Amniotic stem cell (primary cell): Measurements from ENCODE around the gene NT5C3A.
"Not testable (repeated sequence)": the region's sequence is repeated elsewhere in the genome, so short reads cannot be mapped to it uniquely, and the experiment has no call there.

ENCODE experiments used
- DNase-seq: peaks from one replicate; lab custom pipeline; 2025; lab: John Stamatoyannopoulos, UW

NT5C3A gene

DNA sequence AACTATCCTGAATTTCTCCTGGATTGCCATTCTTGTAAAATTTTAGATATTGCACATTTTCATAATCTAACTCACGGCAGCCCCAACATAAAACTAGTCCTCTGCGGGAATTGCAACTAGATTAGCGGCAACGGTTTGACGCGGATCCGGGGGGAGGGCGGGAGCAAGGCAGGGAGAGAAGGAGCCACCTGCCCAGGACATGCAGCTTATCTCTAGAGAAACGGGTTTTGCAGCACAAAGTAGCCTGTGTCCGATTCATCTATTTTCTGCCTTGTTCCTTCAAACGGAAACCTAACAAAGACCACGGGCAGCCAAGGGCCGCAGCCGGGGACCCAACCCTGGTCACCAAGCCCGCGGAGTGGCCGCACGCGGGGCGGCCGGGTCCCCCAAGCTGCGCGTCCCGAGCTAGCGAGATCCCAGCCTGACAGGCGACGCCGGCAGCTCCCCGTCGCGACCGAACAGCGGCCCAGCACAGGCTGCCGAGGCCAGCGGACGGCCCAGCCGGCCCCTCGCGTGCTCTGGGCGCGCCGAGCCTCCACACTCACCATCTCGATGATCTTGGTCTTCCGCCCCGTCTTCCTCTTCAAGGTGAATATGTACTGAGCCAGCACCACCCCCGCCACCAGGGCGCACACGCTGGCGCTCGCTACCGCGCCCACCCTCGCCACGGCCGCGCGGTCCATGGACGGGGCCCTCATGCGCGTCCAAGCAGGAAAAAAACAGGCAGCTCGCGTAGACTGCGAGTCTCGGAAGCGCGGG lies at the start of gene NT5C3A:
Gene NT5C3A (minus strand): TSS at position 754 of the 759 bp plus-strand sequence. CDS start 71 bp downstream, at position 683.
- DNase-seq = no peak

DNA sequence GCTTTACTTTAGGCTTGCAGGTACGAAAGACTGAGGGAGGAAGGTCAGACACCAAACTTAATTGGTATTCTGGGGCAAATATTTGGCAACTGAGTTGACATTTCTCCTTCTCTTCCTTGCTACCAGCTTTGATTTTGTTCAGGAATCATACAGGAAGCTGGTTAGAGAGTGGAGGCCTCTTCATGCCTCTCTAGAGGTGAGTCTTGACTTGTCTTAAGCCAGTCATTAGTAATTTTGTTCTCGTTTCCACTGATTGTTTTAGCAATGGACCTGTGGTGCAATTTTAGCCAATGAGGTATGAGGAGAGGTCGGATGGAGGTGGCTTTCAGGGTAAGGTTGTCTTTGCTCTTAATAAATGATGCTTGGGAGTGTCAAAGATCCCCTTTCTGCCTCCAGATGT lies 49.0 kb upstream of the NT5C3A start:
- no peak for DNase-seq

DNA sequence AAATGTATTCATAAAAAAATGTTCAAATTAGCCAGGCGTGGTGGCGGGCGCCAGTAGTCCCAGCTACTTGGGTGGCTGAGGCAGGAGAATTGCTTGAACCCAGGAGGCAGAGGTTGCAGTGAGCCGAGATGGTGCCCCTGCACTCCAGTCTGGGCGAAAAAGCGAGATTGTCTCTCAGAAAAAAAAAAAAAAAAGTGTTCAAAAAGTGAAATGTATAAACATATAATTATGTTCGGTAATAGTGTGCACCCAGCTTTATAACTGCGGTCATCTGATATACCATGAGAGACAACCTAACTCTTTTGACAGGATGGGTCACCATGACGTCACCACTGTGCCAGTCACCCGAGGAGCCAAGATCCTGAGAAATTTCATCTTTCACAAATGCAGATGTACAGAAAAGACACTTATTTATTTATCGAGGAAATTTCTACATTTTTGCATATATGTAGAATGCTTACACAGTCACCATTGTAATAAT lies 47.2 kb upstream of the NT5C3A start:
- DNase-seq = no peak

DNA sequence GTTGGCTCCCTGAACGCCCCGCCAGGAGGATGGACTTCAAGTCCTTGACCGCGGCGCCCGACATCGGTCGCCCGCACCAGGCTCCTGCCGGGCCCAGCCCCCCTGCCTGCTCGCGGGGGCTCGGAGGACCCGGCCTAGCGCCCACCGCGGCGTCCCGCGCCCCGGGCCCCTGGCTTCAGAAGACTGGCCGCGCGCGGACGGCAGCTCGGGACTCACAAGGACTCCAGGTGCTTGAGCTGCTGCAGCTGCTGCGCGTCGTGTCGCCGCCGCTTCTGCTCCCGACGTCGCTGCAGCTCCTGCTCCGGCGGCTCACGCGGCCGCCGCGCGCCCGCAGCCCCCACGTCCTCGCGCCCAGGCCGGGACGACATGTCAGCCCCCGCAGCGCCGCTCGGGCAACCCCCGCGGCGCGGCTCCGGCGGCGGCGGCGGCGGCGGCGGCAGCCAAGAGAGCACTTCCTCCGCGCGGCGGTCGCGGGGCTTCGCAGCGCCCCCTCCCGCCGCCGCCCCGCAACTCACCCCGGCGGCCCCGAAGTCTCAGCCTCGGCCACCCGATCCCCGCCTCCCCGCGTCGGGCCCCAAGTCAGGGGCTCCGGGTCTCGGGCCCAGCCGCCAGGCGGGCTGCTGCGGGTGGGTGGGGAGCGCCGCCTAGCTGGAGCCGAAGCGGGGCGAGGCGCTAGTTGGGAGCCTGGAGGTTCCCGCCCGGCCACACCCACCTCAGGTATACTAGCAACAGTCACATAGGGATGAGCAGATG lies 46.6 kb upstream of the NT5C3A start, which contains the start of gene RP9:
Gene RP9 (minus strand): TSS at position 400 of the 753 bp plus-strand sequence. CDS start 32 bp downstream, at position 368.
- peak; percentile 23 for DNase-seq

DNA sequence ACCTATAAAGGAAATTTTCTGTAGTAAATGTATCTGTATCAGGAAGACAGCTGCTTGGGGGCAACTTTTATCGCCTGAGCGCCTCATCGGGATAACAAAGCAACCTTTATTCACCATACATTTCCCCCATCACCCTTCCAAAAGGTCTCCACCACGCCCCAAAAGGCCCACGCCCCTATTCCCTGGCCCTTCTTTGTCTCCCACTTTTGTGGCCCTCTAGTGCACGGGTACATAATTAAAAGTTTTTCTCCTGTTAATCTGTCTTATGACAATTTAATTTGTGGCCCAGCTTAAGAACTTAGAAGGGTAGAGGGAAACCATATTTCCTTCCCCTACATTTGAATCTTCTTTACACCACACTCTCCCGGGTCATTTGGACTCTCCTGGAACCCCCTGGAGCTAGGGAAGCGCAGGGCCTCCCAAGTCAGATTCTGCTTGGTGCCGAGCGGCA lies 46.0 kb upstream of the NT5C3A start:
- DNase-seq = no peak

DNA sequence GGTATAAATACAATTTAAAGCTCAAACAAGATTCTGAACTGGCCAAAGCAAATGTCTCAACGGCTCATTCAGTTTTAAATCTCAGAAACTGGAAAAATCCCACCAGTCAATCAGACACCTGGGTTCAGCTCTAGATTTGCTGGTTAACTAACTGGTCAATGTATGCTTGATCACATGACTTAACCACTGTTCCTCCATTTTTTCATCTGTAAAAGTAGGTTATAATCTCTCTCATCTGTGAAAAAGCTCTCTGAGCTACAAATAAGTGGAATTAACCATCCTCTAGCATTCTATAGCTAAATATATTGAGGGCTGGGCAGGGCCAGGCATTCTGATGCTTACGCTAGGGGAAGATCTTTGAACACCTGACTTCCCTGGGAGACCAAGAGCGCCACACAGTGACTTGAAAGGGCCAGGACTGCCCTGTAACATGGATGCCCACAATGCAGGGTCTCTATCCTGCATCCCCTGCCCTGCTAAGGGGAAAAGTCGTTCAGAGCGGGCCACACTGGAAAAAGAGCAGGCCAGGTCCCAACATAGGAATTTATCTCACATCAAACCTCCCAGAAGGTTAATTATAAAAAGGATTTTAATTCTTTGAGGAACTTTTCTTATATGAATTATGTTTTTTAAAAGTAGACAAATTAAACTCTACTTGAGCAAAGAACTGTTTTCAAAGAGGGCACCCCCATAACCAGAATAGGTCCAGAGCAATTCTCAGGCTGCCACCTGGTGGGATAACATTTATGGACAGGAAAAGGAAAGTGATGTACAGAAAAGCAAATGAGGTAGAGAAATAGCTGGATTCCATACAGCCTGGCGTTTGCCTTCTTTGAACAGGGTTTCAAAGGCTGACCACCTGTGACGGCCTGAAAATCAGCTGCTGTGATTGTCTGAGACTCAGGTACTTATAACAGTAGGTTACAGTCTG lies 44.8 kb upstream of the NT5C3A start:
- peak; percentile 20 for DNase-seq

DNA sequence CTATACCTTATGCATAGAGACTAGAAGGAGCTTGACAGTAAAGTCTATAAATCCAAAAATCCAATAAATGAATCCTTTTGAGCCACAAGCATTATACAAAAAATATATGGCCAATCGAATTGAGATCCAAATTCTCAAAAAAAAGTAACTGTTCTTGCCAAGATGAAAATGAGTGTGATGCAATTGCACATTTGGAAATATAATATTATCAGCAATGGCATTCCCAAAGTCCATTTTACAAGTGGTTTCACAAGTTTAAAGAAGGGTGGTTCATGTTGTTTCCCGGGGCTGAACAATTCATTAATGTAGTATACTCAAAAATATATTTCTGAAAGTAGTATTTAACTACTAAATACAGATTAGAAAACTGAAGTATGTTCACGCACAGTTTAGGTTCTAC lies 39.3 kb upstream of the NT5C3A start:
- DNase-seq = no peak

DNA sequence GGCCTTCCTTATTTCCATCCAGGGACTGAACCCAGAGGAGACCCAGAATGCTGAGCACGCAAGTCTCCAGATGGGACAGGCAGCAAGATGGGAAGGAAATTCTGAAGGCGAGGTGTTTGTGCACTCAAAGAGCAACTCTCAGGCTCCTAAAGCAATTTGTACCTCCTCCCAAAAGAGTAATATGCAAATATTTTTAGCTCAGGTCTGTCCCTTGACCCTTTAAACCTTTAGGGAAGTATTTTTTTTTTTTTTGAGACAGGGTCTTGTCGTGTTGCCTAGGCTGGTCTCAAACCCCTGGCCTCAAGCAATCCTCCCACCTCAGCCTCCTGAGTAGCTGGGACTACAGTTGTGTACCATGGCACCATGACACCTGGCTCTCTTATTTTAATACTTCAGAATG lies 38.2 kb upstream of the NT5C3A start:
- no peak for DNase-seq

DNA sequence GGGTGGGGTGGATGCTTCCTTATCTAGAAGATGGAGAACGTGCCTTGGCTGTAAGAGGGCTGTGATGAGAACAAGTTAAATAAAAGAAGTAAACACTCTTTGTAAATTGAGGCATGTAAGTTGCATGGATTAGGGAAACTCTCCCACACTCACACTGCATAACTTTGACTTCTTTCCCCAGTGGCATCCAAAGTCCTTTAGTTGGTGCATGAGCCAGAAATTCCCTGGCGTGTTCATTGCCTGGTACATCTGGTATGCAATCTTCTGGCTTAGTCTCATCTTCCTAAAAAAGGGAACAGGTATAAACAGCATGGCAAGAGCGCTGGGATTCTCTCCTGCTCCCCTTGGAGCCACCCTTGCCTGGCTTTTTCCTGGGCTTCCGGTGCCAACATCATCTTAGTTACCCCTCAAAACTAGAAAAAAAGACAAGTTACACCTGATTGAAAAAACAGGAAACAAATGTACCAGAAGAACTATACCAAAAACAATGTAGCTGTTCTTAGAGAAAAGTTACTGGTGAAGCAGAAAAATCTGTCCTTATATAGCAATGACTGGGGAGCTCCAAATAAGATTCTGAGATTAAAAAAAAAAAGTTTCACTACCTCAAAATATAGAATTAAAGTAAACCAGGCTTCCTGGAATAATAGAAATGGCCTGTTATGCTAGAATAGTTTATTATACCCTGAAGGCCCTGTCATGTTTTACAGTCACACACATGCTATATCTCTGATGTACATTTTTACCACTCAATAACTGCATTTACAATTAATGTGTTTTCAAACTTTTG lies 36.8 kb upstream of the NT5C3A start:
- no peak for DNase-seq

DNA sequence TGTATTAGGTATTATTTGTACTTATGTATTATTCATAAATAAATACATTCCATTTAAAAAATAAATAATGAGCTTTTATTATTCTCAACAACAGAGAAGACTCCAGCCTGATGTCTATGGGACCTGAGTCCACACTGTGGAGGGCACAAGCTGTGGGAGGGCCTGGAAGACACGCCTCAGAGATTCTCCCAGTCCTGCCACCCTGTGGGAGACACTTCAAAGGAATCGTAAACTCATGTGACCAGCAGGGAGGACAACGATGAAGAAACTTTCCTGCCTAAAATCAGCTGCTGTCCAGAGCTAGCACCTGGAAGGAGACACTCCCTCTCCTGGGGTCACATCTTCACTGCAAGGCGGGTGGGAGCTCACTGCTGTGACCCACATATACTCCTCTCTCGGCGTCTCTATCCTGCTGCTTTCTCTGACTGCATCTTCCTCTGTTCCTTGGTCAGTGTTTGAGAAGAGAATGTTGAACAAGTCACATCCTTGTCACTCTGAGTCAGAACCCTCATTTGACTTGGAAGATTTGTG lies 32.2 kb upstream of the NT5C3A start:
- not testable (repeated sequence) for DNase-seq

DNA sequence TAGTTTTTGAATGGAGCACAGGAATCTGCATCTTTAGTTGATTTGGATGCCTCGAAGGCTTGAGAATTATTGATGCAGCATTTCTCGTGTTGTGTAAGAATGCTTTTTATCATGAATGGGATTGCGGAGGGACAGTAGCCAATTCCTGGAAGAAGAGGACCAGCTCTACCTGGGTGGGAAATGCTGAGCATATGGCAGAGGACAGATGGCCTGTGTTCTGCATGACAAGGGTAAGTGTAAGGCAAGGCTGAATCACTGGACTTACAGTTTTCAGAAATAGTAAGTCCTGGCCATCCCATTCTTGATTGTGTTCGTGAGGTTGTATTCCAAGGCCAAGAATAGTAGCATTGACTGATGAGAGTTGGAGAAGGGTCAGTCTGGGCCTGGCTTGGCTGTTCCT lies 30.7 kb upstream of the NT5C3A start:
- DNase-seq = no peak

DNA sequence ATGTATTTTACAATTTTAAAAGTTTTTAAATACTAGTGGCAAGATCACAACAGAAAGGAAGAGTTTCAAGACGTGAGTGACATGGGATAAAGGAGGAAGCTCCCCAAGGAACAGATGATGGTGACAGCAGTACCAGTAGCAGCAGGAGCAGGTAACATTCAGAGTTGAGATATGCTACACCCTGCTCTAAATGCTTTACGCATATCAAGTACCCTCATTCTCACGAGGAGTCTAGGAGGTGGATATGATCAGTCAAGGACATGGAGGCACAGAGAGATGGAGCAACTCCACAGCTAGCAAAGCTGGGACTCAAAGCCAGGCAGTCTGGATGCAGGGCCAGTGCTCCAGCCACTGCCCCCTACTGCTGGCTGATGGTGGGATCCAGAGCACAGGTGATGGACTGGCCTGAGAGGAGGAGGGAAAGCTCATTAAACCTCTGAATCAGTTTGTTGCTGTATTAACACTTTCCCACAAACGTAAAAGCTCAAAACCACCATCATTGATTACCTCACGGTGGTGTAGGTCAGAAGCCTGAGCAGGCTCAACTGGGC lies 29.1 kb upstream of the NT5C3A start:
- no peak for DNase-seq

DNA sequence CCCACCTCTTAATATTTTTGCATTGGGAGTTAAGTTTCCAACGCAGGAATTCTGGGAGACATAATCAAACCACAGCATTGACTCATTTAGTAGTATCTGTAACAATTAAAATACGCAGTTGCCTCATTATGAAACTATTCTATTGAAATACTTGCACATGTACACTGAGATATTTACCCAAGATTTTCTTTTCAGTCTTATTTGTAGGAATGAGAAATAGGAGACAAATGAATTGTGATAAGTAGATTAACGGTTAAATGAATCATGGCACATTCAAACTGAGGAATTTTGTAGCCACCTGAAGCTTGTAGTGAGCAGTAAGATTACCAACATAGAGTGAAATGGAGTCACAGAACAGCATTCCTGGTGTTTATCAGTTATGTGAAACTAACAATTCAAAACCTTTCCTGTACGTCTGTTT lies 28.5 kb upstream of the NT5C3A start:
- DNase-seq = no peak

DNA sequence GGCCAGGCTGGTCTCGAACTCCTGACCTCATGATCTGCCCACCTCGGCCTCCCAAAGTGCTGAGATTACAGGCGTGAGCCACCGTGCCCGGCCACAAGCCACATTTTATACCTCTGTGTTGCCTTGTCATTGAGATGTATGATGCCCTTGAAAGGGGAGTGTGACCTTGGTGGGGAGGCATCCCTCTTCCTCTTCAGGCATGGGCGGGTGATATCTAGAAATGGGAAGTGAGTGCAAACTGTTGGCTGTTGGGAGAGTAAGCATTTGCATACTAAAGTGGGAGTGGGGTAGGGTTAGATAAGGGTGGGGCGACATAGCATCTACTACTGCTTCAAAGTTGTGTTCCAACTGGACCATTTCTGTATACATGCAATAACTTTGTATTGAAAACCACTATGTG lies 26.6 kb upstream of the NT5C3A start:
- DNase-seq = no peak

DNA sequence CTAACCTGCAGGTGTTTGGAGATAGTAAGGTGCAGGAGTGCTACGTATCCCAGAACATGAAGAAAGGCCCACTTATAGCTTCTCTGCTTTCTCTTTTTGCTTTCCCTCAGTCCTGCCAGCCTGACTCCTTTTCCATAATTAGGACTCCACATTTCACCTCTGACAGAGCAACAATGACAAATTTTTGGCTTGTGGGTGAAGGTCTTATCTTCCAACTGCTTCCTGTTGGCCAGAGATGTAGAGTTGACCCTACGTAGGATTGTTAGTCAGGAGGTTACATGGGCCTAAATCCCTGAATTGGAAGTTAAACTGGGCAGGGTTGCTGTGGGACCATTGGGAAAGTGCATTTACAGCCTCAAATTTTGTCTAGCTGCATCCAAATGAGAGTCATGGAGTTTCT lies 25.3 kb upstream of the NT5C3A start:
- DNase-seq = no peak

DNA sequence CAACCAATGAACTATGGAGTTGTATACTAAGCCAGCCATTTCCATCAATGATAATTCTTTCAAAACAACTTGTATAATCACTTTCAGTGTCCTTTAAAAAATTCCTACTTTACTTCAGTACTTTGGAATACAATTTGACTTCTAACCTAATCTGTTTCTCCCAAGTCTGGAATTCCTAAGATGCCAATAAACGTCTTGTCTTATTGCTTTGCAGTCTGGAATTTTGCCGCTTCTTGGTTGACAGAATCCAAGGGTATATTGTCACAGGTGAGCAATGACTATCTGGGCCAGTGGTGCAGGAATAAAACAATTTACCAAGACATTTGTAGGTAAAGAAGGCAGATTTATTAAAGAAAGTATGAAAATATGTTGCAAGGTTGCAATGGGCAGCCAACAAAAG lies 24.8 kb upstream of the NT5C3A start:
- no peak for DNase-seq

DNA sequence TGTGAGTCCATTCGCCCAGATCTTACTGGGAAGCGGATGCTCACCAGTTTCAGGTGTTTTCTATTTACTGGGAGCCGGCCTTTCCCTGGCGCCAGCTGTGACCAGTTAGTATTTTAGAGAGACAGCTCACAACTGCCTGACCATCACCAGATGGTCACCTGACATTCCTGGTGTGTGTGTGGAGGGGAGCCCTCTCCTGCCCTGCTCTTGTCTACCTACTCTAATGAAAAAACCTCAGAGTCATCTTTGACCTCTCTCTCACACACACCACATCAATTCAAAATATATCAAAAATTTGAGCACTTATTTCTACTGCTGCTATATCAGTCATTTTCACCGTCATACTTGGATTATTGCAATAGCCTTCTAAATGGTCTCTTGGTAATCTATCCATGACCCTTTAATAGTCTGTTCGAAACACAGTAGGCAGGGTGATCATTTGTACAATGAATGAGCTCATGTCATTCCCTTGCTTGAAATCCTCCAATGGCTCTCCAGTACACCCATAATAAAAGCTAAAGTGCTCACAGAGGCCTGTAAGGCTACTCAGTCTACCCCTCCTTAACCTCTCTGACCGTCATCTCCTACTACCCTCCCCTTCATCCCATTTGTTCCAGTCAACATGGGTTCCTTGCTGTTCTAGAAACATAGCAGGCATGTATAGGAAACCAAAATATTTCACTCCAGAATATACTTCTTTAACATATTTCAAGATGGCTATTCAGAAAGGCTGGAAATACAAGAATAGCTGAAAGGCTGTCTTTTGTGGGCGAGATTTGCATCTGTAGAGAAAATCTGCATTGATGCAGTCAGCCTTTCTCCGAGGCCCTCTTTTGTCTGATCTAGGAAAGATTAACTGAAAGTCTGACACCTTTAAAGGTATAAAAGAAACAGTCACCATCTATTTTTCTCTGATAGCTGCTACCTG lies 17.5 kb upstream of the NT5C3A start:
- no peak for DNase-seq

DNA sequence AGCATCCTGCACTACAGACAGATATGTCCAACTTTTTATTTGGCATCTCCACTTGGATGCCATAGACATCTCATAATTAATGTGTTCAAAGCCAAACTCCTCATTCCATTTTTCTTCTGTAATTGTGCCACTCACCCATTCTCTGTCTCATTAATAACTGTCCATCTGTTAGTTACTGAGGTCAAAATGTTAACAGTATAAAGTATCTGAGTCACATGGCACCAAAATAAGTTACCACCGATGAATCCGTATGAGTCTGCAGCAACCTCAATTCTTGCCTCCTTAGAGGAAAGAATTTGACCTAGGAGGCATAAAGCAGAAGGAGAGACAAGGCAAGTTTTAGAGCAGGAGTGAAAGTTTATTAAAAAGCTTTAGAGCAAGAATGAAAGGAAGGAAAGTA lies 16.5 kb upstream of the NT5C3A start:
- no peak for DNase-seq

DNA sequence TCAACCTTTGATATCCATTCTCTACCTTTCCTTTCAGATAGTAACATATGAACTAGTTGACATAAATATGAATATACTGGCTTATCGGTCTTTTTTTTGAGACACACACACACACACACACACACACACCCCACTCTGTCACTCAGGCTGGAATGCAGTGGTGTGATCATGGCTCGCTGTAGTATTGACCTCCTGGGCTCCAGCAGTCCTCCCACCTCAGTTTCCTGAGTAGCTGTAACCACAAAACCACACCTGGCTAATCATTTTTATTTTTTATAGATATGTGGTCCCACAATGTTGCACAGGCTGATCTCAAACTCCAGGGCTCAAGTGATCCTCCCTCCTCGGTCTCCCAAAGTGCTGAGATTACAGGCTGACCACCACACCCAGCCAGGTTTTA lies 14.2 kb upstream of the NT5C3A start:
- no peak for DNase-seq
